HG03060 (cell line): ENCODE results near the gene XRN1.

ENCODE experiments used
- ATAC-seq: cut with Tn5 transposase; IDR thresholded peaks from one replicate; pipeline ENCODE4 v1.9.1; 2021; ENCODE audit warnings: low read depth, moderate number of reproducible peaks; ENCODE audit not compliant: unreplicated experiment

XRN1 gene

GRCh38 chr3:142275856-142276255 lies 172.0 kb downstream of the XRN1 start:
- no peak for ATAC-seq

DNA sequence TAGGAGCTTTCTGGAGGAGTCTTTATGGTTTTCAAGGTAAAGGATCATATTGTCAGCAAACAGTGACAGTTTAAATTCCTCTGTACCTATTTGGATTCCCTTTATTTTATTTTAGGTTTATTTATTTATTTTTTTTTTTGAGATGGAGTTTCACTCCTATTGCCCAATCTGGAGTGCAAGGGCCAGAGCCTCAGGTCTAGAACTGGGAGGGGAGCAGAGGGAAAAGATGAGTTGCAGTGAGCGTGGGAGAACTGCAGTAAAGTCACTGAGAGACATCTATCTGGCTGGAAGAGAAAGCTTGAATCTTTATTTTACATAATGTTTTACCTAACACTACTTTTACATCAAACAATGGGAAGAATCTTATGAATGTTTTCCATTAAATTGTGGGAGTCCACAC lies 172.9 kb downstream of the XRN1 start:
- no peak for ATAC-seq

- no peak for ATAC-seq
These were observed 174.3 kb downstream of the XRN1 start for GRCh38 chr3:142273501-142273900.

- ATAC-seq: no peak
These were observed 175.5 kb downstream of the XRN1 start for GRCh38 chr3:142272200-142272891.

DNA sequence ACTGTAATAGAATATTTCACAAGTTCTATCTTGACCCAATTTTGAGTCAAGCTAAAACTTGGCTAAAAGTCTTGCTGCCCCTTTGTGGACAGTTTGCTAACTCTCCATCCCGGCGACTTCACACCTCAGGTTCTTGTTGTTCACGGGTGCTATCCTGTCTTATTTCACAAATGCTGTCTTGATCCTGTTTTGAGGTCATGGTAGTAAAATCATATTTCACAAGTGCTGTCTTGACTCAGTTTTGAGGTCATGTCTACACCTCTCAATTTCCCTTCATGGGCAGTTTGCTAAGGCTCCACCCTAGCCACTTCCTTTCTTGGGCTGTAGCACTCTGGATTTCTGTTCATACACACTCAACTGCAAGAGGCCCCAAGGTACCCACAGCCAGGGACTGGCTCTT lies 177.4 kb downstream of the XRN1 start:
- ATAC-seq: no peak

- no peak for ATAC-seq
These were observed 178.1 kb downstream of the XRN1 start for GRCh38 chr3:142269767-142270166.

DNA sequence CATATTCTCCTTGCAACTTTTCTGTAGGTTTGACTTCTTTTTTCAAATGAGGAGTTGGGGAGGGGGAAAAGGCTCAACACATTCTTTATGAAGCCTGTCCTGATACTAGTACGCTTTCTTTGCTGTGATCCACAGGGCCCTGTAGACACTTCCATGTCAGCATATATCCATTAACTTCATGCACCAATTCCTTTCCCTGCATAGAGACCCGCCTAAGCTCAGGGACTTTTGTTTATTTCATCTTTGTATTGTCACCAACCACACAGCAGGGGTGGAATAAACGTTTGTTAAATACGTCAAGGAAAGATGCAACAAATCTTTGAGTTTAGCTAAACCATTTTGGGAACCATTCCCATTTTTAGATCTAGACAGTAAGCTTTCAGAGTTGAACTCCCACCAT lies 179.4 kb downstream of the XRN1 start:
- ATAC-seq: no peak

GRCh38 chr3:142267269-142267668 lies 180.6 kb downstream of the XRN1 start:
- no peak for ATAC-seq

DNA sequence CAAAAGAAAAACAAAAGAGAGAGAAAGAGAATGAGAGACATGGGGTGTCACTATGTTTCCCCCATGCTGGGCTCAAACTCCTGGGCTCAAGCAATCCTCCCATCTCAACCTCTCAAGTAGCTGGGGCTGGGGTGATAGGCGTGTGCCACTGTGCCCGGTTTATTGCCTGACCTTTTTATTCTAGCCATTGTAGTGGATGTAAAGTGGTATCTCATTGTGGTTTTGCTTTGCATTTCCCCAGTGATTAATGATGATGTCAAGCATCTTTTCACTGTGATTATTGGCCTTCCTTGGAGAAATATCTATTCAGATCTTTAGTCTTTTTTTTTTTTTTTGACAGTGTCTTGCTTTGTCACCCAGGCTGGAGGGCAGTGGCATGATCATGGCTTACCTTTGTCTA lies 184.7 kb downstream of the XRN1 start:
- no peak for ATAC-seq

- no peak for ATAC-seq
These were observed 188.5 kb downstream of the XRN1 start for GRCh38 chr3:142259359-142259758.

- no peak for ATAC-seq
These were observed 191.0 kb downstream of the XRN1 start for GRCh38 chr3:142256712-142257333.
